Common myeloid progenitor, CD34-positive (primary cell): ENCODE measurements around the gene PPP1R9B.

Experiments
- CTCF ChIA-PET: fragments of 350-600 bp; sonication (Branson Sonifier 250); formaldehyde crosslinking; loops from one replicate; lab custom pipeline; 2021; ENCODE audit warnings: antibody characterized with exemption; lab: Charles Lee
- POLR2A ChIA-PET: fragments of 350-600 bp; sonication (Branson Sonifier 250); formaldehyde crosslinking; loops from one replicate; lab custom pipeline; 2021; ENCODE audit warnings: antibody characterized with exemption; lab: Charles Lee
- DNase-seq, 3 donors: peaks; one replicate each; pipeline versions ENCODE4 v3.0.0 to v3.0.0-alpha.2; 2013
- H3K27ac ChIP-seq, 2 experiments: 1 replicate in 1 of 2; 2 replicates in 1 of 2; pipeline ENCODE4 v1.7.0; 2013; ENCODE audit warnings: inconsistent platforms in 2 of 2, low read length in 2 of 2, mild to moderate bottlenecking in 2 of 2, low read depth in 1 of 2, moderate library complexity in 1 of 2; ENCODE audit not compliant: severe bottlenecking in 2 of 2, insufficient read depth in 1 of 2, poor library complexity in 1 of 2
- H3K27me3 ChIP-seq, 5 experiments: replicated peaks in 2 of 5; 1 replicate in 3 of 5; 2 replicates in 2 of 5; pipeline versions ENCODE4 v1.6.1 to v1.7.0; 2013; ENCODE audit warnings: low read length in 4 of 5, mild to moderate bottlenecking in 2 of 5, moderate library complexity in 2 of 5, inconsistent platforms in 1 of 5; ENCODE audit not compliant: insufficient read depth in 5 of 5, control insufficient read depth in 4 of 5
- H3K36me3 ChIP-seq, 4 experiments: 1 replicate in 2 of 4; 2 replicates in 2 of 4; pipeline versions ENCODE4 v1.6.1 to v1.7.0; 2013; ENCODE audit warnings: low read length in 3 of 4, control low read depth in 1 of 4, mild to moderate bottlenecking in 1 of 4; ENCODE audit not compliant: control insufficient read depth in 4 of 4, insufficient read depth in 4 of 4
- H3K4me1 ChIP-seq, 4 experiments: 1 replicate in 3 of 4; 2 replicates in 1 of 4; pipeline versions ENCODE4 v1.6.1 to v1.7.1; 2013; ENCODE audit warnings: low read length in 3 of 4, mild to moderate bottlenecking in 3 of 4, control low read depth in 1 of 4, inconsistent platforms in 1 of 4, moderate library complexity in 1 of 4; ENCODE audit not compliant: control insufficient read depth in 4 of 4, insufficient read depth in 4 of 4; ENCODE audit errors: control extremely low read depth in 1 of 4
- H3K4me3 ChIP-seq, 7 experiments: 1 replicate in 4 of 7; 2 replicates in 3 of 7; pipeline versions ENCODE4 v1.5.1 to v1.7.0; 2013; ENCODE audit warnings: mild to moderate bottlenecking in 7 of 7, low read length in 6 of 7, moderate library complexity in 6 of 7, inconsistent platforms in 2 of 7, low read depth in 2 of 7, control low read depth in 1 of 7; ENCODE audit not compliant: insufficient read depth in 4 of 7, control insufficient read depth in 1 of 7; ENCODE audit errors: extremely low read depth in 1 of 7
- H3K9me3 ChIP-seq, 5 experiments: 1 replicate in 4 of 5; 2 replicates in 1 of 5; pipeline versions ENCODE4 v1.6.1 to v1.7.1; 2013; ENCODE audit warnings: low read length in 4 of 5, mild to moderate bottlenecking in 2 of 5, inconsistent platforms in 1 of 5, low read depth in 1 of 5, moderate library complexity in 1 of 5; ENCODE audit not compliant: control insufficient read depth in 4 of 5, insufficient read depth in 2 of 5; ENCODE audit errors: control extremely low read depth in 1 of 5
- WGBS: methylation state at CpG from one replicate; pipeline ENCODE4 v1.1.5; 2013; ENCODE audit not compliant: insufficient coverage; 5-methylcytosine and 5-hydroxymethylcytosine counted together

The PPP1R9B gene

DNA sequence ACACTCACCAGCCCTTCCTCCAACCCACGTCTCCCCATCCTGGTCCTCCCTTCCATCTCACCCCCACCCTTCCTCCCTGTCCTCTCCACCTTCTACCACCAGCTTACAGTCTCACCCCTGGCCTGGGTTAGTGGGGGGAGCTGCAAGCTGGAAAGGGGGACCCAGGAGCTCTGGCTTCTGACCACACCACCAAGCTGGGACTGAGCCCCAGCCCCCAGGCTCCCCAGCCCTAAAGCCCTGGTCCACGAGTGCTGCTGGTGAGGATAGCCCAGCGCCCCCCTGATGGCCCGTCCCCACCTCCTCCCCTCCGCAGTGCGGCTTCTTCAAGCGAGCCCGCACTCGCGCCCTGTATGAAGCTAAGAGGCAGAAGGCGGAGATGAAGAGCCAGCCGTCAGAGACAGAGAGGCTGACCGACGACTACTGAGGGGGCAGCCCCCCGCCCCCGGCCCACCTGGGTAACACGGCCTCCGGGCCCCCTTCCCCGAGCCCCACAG lies 62.5 kb downstream of the PPP1R9B start:
- CTCF ChIA-PET, result interaction anchor here (0.7 to 2.6 kb wide), 19 partner anchors 9 to 229 kb away, joined by 3 to 30 read pairs (median 5); partner anchors contain the start of gene ITGA3
- no peak for DNase-seq
- POLR2A ChIA-PET, result no interaction called here

DNA sequence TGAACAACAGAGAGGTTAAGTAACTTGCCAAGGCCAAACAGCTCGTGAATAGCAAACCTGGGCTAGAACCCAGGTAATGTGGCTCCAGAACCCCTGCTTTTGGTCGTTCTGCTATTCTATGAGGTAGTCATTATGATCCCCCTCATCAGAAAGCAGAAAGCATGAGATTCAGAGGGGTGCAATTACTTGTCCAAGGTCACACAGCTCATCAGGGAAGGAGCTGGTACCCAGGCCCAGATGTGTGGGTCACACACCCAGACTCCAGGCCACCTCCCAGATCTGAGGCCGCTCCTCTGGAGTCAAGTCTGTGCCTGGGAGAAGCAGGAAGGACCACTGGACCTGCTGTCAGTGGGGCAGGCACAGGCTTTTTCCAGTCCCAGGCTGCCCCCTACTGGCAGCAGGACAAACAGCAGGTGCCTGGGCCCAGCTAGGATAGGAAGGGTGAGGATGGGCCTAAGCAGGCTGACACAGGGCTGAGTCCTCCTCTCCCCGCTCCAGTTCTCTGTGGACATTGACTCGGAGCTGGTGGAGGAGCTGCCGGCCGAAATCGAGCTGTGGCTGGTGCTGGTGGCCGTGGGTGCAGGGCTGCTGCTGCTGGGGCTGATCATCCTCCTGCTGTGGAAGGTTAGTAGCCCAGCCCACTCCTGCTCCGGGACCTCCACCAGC lies 63.1 kb downstream of the PPP1R9B start:
- DNase-seq, result peak; percentile 51 to 73 (median 72)
- ChIA-PET CTCF (interaction anchor here (0.6 to 2.6 kb wide), 21 partner anchors 9 to 229 kb away, joined by 3 to 30 read pairs (median 4); partner anchors contain the start of gene ITGA3), POLR2A (no interaction called here)
- Histone ChIP-seq H3K4me1 (no peaks in the 10 kb centered on the region), H3K4me3 (no peak overlapping the region), H3K27ac (no peak overlapping the region), H3K9me3 (no peaks in the 10 kb centered on the region), H3K27me3 (no peaks in the 10 kb centered on the region), H3K36me3 (no peaks in the 10 kb centered on the region)
- 65% methylated on average over 10 of the region's 10 CpGs for WGBS

More for the DNA sequence above, 62.5 kb downstream of the PPP1R9B start:
- Histone ChIP-seq H3K4me3 (no peak overlapping the region), H3K36me3 (no peaks in the 10 kb centered on the region), H3K9me3 (no peaks in the 10 kb centered on the region), H3K27me3 (no peaks in the 10 kb centered on the region), H3K4me1 (no peaks in the 10 kb centered on the region), H3K27ac (no peak overlapping the region)
- 93% methylated on average over 8 of the region's 19 CpGs for WGBS
